NCI-H748 (cell line): ENCODE data around the gene ITSN2.

Experiments
- DNase-seq: peaks from one replicate; lab custom pipeline; 2025; ENCODE audit not compliant: unreplicated experiment; lab: John Stamatoyannopoulos, UW

ITSN2 gene

DNA sequence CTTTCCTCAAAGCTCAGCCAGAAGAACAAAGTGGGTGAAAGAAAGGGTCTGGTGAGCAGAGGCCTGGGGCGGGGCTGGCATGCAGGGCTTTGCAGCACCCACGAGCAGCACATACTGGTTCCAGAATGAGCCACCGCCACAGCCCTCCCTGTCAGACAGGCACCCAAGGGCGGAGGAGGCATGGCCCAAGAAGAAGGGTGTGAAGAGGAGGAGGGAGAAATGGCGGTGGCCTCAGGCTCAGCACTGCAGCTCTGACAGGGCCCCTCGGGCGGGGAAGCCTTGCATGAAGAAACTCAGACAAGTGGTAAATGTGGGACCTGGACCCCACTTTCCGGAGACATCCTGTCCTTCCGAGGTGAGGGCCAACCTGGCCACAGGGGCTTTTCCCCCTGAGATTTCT, 169.8 kb downstream of the ITSN2 start:
- DNase-seq: no peak

DNA sequence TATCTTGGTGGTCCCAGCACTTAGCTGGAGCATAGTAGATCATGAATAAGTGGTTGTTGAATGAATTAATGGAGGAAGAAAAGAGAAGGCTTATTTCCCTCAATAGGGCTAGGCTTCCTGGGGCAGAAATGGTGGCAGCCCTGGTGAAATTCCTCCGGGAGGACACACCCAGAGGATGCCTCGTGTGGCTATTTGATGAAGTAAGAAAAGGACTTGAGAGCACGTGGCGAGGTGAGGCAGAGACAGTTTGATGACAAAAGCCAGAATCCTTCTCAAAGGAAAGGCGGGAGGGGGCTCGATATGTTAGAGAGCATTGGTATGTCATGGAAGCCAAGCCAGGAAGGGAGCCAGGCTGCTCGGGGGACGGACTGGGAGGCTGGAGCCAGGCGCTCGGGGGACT, 170.8 kb downstream of the ITSN2 start:
- DNase-seq: no peak

DNA sequence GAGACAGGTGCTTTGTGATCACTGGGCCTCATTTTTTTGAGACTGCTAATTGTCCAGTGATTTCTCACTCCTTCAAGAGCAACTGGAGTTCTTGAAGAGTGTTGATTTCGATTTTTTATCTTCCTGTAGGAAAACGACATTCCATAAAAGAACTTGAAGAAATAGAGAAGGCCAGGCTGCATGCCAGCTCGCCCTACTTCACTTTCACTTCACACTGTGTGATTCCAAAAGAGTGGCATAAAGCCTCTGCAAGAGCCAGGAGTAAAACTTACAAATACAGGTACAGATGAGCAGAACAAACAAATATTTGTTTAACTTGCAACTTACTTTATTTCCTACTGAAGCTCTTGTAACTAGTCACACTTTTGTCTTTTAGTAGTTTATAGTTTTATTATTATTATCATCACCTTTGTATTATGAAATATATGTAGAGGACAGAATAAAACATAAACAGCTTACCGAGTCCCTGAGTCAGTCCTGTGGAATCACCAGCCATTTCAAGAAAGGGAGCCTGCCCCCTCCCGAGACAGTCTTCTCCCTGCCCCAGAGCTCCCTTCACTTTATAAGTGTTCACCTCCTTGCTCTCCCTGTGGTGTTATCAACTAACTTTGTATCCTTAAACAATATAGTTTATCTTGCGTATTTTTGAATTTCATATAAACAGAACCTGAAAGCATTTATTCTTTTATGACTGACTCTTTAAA, 176.8 kb downstream of the ITSN2 start:
- DNase-seq: no peak

DNA sequence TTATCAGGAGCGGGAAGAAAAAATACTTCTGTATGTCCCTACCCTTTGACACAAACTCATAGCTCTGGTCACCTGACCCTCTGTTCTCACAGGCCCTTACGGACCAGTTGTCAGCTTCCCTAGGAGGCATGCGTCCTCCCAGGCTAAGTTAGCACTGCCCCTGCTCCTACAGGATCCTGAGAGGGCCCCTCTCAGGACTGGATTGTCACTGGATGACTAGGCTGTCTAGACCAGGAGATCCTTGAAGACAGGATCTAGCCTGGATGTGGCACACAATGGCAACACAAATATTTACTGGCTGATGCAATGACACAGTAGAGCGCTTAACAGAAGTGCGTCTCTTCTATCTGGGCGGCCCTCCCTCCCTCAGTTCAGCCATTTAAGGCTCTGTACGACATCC, 177.8 kb downstream of the ITSN2 start:
- peak; percentile 26 for DNase-seq

DNA sequence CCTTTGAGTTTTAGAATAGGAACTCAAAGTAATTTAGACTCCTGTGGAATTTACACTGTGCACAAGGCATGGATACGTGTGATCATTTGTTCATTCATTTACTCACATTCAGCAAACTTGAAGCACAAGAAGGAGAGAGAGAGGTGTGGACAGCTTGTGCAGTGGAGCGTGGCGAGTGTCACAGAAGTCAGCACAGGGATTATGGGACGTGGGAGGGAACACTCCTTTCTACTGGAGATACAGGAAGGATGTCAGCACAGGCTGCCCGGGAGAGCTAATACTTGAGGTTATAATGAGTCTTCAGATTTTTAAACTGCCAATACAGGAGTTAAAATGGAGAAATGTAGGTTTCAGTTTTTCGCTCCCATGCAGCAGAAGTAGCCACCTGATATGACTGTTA, 178.5 kb downstream of the ITSN2 start:
- no peak for DNase-seq

DNA sequence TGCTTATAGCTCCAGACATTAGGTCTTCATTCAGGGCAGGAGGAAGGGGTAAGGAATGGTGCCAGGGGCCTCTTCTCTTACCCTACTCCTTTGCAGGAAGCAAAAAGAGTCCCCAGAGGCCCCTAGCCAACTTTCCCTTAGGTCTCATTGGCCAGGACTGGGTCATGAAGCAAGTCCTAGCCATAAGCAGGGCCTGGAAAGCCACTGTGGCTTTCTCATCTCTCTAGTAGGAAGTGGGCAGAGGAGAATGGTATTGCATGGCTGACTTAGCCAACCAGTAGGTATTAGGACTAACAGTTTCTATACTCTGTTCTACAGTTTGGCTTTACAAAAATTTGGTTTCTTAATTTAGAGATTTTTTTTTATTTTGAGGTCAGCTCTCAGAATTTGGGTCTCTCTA, 180.7 kb downstream of the ITSN2 start:
- no peak for DNase-seq

DNA sequence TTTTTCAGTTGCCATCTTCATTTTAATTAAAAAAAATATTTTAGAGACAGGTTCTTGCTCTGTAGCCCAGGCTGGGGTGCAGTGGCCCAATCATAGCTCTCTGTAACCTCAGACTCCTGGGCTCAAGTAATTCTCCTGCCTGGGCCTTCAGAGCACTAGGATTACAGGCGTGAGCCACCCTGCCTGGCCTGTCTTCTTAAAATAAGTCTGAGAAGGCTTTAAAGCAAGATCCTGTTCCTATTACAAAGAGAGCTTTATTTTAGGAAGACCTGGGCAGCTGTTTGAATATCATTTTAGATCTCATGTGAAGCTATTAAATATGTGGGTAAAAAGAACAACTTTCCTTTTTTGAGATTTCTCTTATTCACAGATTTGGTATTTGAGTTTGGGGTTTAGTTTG, 184.0 kb downstream of the ITSN2 start:
- DNase-seq: no peak

DNA sequence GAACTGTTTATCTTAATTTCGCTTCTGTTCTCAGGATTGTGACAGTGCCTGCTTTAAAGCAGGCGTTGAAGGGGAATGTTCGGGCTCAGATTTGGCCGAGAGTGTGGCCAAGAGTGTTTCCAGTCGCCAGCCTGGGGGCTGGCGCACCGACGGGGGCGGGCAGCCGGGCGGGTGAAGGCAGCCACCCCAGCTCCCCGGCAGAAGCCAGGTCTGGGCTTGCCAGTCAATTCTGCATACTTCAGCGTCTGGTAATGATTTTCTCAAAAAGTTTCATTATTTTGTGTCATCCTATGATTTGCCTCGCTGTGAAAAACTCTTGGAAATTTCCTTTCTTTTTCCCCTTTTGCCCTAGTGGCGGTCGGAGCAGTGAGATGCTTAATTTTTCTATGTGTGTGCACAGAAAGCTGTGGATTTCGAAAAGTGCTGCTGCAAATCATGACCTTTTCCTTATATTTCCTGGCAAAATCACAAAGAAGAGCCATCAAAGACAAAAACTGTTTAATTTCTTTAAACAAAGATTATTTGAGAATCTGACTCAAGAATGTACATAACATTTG, 184.6 kb downstream of the ITSN2 start:
- DNase-seq: no peak

DNA sequence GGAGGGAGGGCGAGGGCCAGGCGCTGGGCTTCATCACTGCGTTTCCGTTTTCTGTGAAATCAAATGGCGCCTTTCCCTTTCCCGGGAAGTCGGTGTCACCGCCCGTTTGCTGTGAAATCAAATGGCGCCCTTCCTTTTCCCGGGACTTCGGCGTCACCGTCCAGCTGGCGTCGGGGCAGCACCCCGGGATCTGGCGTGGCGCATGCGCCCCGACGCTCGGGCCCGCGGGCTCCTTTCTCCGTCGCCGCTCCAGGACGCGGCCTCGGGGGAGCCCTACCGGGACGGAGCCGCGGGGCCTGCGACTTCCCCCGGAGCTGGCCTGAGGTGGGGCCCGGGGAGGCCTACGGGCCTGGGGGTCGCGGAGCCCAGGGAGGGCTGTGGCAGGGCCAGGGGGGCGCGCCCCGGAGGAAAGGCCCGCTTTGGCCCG, 185.5 kb downstream of the ITSN2 start, which contains the start of gene FAM228A:
Gene FAM228A, plus strand, starts transcription at position 203 of the 427 bp plus-strand sequence. CDS start 428 bp downstream, outside the sequence.
- DNase-seq: no peak

DNA sequence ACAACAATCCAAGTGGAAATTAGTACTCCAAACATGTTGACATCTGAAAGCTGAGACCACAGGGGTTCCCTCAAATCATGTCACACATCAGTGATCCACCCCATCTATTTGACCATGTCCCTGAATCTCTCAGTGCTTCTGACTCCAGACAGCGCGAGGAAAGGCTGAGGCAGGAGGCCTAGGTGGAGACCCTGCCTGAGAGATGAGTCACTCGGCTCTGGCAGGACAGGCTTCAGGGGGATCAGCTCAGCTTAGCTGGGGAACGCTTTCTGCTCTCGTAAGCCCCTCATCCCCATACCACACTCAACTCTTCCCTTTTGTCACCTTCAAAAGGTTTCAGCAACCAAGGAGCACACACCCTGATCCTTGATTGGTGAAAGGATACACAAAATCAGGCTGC, 191.3 kb downstream of the ITSN2 start:
- no peak for DNase-seq

DNA sequence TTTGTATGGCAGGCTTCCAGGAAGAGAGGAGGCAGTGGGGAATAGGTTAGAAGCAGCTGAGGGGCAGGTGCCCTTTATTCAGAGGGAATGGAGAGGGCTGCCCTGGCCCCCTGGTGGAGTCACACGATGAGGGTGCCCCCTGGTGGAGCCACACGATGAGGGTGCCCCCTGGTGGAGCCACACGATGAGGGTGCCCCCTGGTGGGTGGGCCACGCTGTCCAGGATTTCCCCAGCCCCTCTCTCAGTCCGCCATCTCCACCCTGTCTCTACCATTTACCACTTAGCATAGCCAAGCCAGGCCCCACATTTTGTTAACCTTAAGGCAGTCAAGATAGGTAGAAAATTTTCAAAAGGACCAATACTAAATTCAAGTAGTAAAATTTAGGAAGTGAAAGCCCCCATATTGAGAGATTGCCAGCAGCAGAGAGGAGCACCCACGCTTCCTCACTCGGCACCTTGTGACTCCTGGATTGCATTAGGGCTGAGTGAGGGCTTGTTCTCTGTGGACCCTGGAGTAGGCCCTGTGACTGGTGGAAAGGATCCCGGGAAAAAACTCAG, 195.8 kb downstream of the ITSN2 start:
- peak; percentile 30 for DNase-seq

DNA sequence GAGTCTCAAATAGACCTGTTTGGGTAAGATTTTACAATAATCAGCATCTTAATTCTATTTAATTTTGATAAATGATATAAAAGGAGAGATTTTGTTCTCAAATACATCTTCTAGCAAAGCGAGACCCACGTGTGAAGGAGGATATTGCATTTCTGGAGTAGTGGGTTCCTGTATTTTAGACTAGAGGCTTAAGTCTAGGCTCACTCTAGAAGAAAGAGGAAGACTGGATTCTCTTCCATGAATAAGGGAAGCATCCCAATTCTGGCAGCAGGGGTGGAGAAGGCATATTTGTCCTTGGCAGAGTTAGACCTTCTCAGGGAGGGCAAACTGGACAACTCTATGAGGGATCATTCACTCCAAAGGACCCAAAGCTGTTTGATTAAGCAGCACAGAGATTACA, 196.7 kb downstream of the ITSN2 start:
- no peak for DNase-seq

DNA sequence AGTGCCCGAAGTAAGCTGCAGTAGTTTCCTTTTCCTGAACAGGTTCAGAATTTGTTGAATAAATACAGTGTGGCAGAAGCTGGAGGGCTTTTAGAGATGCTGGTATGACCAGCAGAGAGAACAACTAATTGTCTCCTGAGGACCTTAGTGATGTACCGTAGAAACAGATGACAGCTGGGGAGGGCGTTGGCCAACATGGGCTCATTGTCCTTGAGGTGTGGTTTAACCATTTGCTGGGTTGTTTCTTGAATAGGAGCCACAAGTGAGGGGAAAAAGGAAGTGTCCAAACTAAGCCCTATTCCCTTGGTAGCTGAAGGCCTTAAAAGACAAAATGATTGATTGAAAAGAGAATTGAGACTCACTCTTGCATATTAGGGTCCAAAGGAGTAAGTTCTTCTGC, 197.2 kb downstream of the ITSN2 start:
- DNase-seq: peak; percentile 31

DNA sequence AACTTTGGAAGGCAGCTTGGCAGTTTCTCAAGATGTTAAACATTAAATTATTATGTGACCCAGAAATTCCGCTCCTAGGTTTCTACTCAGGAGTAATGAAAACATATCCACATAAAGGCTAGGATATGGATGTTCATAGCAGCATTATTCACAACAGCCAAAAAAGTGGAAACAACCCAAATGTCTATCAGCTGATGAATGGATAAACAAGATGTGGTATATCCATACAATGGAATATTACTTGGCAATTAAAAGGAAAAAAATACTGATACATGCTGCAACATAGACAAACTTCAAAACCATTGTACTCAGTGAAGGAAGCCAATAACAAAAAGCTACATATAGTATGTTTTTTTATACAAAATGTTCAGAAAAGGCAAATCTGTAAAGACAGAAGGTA, 197.8 kb downstream of the ITSN2 start:
- no peak for DNase-seq

DNA sequence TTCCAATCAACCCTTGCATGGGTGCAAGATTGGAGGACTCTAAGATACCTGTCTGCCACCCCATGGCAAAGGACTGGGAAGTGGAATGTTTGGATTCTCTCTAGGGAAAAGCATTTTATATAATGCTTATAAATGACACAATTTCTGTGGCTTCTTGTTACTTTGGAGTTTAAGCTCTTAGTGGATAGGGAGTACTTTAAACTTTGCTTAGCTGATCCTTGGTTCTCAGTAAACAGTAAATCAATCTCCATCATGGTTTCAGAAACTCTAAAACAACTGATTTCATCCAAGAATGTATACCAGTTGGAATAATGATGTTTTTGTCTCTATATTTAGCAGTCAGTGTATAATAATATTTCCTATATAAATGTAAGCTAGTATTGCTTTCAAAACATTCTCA, 199.6 kb downstream of the ITSN2 start:
- DNase-seq: no peak

DNA sequence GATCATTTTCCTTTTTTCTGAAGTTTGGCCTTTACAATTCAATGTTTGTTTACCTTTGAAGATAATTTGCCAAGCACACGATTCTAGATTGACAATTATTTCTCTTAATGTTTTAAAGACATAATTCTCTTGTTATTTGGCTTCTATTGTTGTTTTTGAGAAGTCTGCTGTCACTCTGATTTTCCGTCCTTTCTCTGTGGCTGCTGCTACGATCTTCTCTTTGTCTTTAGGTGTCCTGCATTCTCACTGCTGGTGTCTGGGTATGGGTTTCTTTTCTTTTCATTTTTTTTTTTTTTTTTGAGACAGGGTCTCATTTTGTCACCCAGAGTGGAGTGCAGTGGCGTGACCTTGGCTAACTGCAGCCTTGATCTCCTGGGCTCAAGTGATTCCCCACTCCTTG, 200.6 kb downstream of the ITSN2 start:
- no peak for DNase-seq

DNA sequence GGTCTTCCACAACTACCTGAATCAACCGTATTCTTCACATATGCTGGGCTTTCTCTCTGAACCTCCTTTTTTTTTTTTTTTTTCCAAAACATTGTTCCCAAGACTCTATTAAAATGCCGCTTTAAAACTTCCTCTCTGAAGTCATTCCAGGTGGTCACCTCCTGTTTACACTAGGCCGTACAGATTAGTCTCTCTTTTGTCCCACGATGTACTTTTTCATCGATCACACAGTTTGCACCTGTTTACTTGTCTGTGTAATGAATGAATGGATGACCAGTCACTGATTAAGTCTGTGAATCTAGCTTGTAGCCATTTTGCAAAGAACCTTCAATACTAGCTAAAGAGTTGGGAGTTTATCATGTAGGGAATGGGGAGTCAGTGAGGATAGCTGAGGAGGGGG, 202.2 kb downstream of the ITSN2 start:
- DNase-seq: peak; percentile 10

DNA sequence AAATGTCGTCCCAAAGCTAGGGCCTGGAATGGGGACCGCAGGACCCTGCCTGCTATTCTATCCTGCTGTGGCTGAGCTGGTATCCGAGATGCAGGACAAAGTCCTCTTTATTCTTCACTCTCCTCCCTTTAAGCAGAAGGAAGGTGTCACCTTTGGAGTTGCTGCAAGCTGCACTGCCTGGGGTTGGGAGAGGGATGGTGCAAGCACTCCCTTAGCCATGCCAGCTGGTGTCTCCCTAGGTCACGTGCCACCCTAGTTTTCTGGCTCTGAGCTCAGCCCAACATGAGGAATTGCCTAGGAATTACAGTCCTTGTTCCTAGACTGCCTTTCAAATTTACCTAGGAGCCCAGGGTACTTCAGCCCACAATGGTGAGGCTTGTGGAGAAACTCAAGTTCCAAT, 206.9 kb downstream of the ITSN2 start:
- no peak for DNase-seq
